ENCODE measurements around the gene C2orf92. TPM values are rescaled to one million over a fixed set of nuclear protein-coding genes. Genes with fewer than 3 reads are reported as not detected.

C2orf92 gene
- total RNA-seq, 1 donor from 2014 or later = 15.1 TPM

GRCh38 chr2:97673182-97673914, 3.8 kb downstream of the C2orf92 start:
- Mint-ChIP-seq H3K27ac (ENCODE audit: unreplicated experiment) (no peak overlapping the region), H3K9me3 (ENCODE audit: unreplicated experiment) (no peaks in the 10 kb centered on the region), H3K36me3 (ENCODE audit: low read depth, unreplicated experiment) (peaks cover 4% of the 10 kb centered on the region), H3K4me3 (ENCODE audit: unreplicated experiment) (no peak overlapping the region), H3K27me3 (ENCODE audit: unreplicated experiment) (no peaks in the 10 kb centered on the region), H3K4me1 (ENCODE audit: unreplicated experiment) (peaks cover 5% of the 10 kb centered on the region)
- no peak for TF ChIP-seq CTCF (IDR thresholded peaks at IDR 0.05; ENCODE audit: unreplicated experiment)
- no peak for DNase-seq (ENCODE audit: low spot score)

DNA sequence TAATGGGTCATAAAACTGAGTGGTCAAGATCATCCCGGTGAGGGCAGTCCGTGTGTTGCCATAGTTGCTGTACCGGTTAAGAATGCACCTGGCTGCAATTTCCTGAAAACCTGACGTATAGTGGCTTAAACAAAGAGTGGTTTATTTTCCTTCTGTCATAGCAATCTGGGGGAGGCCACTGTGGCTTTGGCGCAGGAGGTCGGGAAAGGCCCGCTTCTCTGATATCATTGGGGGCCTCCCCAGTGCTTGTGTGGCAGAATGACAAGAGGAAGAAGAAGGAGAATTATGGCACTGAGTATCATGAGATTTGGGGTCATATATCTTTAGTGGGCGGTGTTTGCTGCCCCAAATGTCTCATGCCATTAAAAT, 4.4 kb downstream of the C2orf92 start:
- Mint-ChIP-seq H3K4me1 (ENCODE audit: unreplicated experiment) (peaks cover 5% of the 10 kb centered on the region), H3K27me3 (ENCODE audit: unreplicated experiment) (no peaks in the 10 kb centered on the region), H3K4me3 (ENCODE audit: unreplicated experiment) (no peak overlapping the region), H3K27ac (ENCODE audit: unreplicated experiment) (no peak overlapping the region), H3K9me3 (ENCODE audit: unreplicated experiment) (no peaks in the 10 kb centered on the region), H3K36me3 (ENCODE audit: low read depth, unreplicated experiment) (peaks cover 4% of the 10 kb centered on the region)
- no peak for DNase-seq (ENCODE audit: low spot score)
- no peak for TF ChIP-seq CTCF (IDR thresholded peaks at IDR 0.05; ENCODE audit: unreplicated experiment)

DNA sequence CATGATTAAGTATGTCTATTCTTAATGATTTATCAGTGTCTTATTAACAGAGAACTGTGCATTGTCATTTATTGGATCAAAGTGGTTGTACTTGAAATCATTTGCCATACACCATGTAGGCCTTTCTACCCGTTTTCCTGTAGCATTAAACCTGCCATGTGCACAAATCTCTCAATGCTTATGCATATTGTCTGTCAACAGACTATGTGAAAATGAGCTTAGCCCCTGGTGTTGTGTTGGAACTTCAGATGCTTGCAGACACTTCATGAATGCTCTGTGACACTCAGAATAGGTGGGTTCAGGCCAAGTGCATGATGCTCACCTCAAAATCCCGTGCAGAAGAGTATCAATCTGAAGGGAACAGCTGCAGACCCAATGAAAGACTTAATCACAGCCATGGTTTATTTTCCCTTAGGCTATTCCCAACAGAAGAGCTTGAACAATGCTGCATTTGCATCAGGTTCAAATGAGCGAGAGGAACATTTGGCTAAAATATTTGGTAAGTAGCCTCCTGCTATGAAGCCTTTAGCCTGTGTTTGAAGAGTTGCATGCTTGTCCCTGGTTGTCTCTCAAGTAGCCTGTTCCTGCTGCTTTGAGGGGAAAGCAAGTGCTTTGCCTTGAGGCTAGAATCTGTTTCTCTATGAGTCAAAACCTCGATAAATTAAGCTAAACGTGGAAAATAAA, 6.1 kb downstream of the C2orf92 start:
- Mint-ChIP-seq H3K27ac (ENCODE audit: unreplicated experiment) (no peak overlapping the region), H3K36me3 (ENCODE audit: low read depth, unreplicated experiment) (peaks cover 4% of the 10 kb centered on the region), H3K4me1 (ENCODE audit: unreplicated experiment) (peaks cover 5% of the 10 kb centered on the region), H3K27me3 (ENCODE audit: unreplicated experiment) (no peaks in the 10 kb centered on the region), H3K4me3 (ENCODE audit: unreplicated experiment) (no peak overlapping the region), H3K9me3 (ENCODE audit: unreplicated experiment) (no peaks in the 10 kb centered on the region)
- TF ChIP-seq CTCF (IDR thresholded peaks at IDR 0.05; ENCODE audit: unreplicated experiment) = no peak
- no peak for DNase-seq (ENCODE audit: low spot score)

GRCh38 chr2:97676620-97677019, 7.1 kb downstream of the C2orf92 start:
- DNase-seq (ENCODE audit: low spot score) = no peak
- TF ChIP-seq CTCF (IDR thresholded peaks at IDR 0.05; ENCODE audit: unreplicated experiment) = no peak
- no peak overlapping the region for H3K27ac Mint-ChIP-seq (ENCODE audit: unreplicated experiment)
- peaks cover 5% of the 10 kb centered on the region for H3K4me1 Mint-ChIP-seq (ENCODE audit: unreplicated experiment)
- no peaks in the 10 kb centered on the region for H3K27me3 Mint-ChIP-seq (ENCODE audit: unreplicated experiment)
- H3K9me3 Mint-ChIP-seq (ENCODE audit: unreplicated experiment) = no peaks in the 10 kb centered on the region
- H3K36me3 Mint-ChIP-seq (ENCODE audit: low read depth, unreplicated experiment) = peaks cover 4% of the 10 kb centered on the region
- no peak overlapping the region for H3K4me3 Mint-ChIP-seq (ENCODE audit: unreplicated experiment)

DNA sequence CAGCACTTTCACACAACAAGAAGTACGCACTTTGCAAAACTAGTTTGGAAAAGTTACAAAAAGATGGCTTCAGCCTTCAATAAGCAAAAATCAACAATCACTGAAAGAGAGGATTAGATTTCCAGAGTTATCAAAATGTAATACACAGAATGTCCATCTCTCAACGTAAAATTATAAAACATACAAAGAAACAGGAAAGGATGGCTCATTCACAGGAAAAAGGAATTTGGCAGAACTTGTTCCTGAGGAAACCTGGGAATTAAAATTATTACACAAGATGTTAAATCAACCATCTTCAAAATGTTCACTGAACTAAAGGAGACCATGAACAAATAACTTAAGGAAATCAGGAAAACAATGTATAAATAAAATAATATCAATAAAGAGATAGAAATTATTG, 8.0 kb downstream of the C2orf92 start:
- Mint-ChIP-seq H3K36me3 (ENCODE audit: low read depth, unreplicated experiment) (peaks cover 4% of the 10 kb centered on the region), H3K9me3 (ENCODE audit: unreplicated experiment) (no peaks in the 10 kb centered on the region), H3K27ac (ENCODE audit: unreplicated experiment) (peak overlapping the region; percentile 36), H3K4me3 (ENCODE audit: unreplicated experiment) (no peak overlapping the region), H3K27me3 (ENCODE audit: unreplicated experiment) (no peaks in the 10 kb centered on the region), H3K4me1 (ENCODE audit: unreplicated experiment) (peaks cover 13% of the 10 kb centered on the region)
- TF ChIP-seq CTCF (IDR thresholded peaks at IDR 0.05; ENCODE audit: unreplicated experiment) = no peak
- no peak for DNase-seq (ENCODE audit: low spot score)
